NAMALWA (cell line): ENCODE results near the gene MTMR1.

ENCODE experiments used
- DNase-seq: peaks from one replicate; pipeline ENCODE4 v3.0.0-alpha.2; 2015; ENCODE audit warnings: low spot score

MTMR1 gene

DNA sequence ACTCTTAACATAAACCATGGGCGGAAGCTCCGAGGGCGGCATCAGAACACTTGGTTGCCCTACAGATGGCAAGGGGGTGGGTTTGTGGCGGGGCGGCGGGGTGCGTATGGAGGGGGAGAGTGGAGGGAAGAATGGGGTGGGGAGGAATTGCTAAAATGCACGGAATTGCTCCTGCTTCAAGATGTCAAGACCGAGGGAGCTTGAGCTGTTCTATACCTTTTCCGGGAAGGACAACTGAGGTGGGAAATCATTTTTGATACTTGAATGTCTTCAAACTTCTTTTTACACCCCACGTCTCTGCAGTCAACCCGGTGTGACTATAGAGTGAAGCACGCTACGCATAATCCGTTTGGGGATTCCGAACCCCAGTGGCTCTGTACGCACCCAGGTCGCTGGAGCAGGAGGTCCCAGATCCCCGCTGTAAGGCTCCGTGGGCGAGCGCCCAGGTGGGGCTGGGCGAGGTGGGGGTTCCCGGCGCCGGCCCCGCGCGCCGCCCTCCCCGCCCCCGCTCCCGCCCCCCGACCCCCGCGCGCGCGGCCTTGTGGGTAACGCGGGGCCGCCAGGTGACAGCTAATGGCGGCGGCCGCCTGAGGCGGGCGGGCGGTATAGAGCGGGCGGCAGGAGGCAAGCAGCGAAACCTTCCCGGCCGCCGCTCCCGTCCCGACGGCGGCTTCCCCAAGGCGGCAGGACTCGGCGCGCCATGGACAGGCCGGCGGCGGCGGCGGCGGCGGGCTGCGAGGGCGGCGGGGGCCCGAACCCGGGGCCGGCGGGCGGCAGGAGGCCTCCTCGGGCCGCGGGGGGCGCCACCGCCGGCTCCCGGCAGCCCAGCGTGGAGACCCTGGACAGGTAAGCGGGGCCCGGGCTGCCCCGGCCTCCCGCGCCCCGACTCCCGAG is at the start of gene MTMR1:
Gene MTMR1, plus strand, starts transcription at position 566 of the 894 bp plus-strand sequence. Its CDS starts 135 bp downstream, at position 701.
- DNase-seq: peak; percentile 56

DNA sequence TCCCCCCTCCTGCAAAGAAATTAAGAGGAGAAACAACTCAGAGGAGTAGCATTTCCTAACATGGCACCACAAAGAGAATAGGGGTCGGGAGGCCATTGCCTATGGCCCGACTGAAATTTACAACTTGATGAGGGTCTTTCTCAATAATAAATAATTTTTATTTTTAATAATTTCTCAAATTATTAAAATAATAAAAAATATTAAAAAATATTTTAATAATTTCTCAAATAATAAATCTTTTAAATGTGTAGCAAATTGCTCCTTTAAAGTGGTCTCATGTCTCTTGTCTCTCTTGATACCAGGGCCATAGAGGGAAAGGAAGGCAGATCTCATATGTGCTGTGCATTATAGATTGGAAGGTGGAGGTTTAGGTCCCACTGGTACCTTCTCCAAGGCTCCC is 49.2 kb upstream of the MTMR1 start:
- no peak for DNase-seq

GRCh38 chrX:150644422-150644821 is 48.8 kb upstream of the MTMR1 start:
- no peak for DNase-seq

DNA sequence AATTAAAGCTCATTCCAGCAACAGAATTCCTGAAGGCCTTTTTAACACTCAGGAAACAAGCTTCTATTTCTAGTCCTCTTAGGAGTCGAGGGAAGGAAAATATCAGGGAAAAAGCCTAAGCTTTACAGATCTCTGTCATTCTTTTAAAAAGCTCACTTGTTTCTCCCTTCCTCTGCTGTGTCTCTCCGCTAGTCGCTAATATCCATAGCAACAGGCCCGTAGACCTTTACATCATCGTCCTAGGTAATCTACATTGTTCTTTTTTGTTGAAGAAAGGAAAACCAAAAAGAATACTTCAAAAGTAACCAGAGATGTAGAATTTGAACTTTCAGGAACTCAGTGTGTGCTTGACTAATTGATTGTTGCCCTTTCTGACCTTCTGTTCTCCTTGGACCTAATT is 45.9 kb upstream of the MTMR1 start:
- no peak for DNase-seq

- no peak for DNase-seq
Observed at GRCh38 chrX:150648296-150648940, 44.8 kb upstream of the MTMR1 start.

- no peak for DNase-seq
Observed at GRCh38 chrX:150649096-150649870, 43.9 kb upstream of the MTMR1 start.

DNA sequence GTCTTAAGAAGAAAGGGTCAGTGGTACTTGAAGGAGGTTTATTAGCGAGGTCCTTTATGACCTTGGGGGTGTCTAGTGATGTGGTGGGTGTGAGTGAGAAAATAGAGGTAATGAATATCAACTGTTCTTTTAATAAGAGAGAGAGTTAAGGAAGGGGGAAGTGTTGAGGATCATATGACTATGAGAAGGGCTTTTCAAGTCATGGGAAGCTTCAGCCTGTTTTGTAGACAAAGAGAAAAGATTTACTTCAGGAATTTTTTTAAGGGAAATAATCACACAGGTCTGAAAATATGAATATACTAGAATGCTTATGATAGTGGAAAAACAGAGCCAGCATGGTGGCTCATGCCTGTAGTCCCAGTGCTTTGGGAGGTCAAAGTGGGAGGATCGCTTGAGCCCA is 41.3 kb upstream of the MTMR1 start:
- DNase-seq: no peak

- DNase-seq: no peak
Observed at GRCh38 chrX:150655788-150656187, 37.4 kb upstream of the MTMR1 start.

DNA sequence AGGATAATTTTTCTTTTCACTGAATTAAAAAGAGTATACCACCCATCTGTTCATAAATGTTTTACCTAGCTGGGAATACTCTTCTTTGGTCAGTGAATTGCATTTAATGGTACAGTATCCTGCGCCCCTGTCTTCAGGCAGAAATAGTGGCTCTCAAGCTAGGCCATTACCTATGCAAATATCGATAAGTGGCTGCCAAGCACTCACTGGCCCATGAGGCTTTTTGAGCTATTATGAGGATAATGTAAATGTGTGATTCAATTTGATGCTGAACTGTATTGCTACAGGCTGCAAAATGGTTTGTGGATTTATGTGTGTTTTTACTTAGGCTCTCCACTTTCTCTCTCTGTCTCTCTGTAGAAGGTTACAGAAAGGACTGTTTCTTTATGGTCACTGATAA is 30.1 kb upstream of the MTMR1 start:
- no peak for DNase-seq

GRCh38 chrX:150664290-150664689 is 28.9 kb upstream of the MTMR1 start:
- DNase-seq: no peak

GRCh38 chrX:150676221-150676620 is 17.0 kb upstream of the MTMR1 start:
- no peak for DNase-seq

GRCh38 chrX:150680974-150681373 is 12.2 kb upstream of the MTMR1 start:
- DNase-seq: peak; percentile 17

DNA sequence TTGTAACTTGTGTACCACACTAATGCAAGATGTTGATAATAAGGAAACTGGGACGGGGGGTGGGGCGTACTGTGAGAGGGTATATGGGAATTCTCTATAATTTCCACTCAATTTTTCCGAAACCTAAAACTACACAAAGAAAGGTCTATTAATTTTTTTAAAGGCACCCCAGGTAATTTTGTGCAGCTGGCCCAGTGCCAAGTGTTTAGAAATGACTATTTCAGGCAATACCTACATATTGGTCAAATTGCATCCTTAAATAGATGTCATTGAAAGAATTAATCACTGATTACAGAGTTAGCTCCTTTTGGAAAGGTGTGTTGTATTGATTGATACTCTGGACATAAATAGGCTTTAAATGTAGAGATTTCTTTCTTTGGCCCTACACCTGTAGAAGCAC is 10.1 kb upstream of the MTMR1 start:
- no peak for DNase-seq

DNA sequence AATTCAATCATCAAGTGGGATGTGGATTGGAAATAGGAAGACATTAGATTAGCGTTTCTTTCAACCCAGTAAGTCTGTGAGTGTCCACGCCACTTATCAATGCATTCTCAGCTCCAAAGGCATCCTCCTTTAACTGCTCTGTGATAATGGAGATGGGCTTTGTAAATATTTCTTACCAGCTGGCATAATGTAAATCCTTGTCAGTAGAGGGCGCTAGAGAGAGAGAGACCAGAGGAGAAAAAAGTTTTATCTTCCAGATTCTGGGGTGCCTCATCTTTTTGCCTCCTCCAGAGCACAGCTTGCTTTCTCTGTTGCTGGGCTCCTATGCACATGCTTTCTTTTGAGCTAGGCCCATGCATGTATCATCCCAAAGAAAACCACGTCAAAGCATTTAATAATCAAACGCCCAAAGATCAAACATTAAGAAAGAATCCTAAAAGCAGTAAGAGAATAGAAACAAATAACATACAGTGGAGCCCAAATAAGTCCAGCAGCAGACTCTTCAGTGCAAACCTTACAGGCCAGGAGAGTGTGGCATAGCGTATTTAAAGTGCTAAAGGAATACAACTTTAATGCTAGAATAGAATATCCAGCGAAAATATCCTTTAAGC is 9.6 kb upstream of the MTMR1 start:
- DNase-seq: peak; percentile 72

GRCh38 chrX:150688911-150689451 is 4.2 kb upstream of the MTMR1 start:
- DNase-seq: no peak

DNA sequence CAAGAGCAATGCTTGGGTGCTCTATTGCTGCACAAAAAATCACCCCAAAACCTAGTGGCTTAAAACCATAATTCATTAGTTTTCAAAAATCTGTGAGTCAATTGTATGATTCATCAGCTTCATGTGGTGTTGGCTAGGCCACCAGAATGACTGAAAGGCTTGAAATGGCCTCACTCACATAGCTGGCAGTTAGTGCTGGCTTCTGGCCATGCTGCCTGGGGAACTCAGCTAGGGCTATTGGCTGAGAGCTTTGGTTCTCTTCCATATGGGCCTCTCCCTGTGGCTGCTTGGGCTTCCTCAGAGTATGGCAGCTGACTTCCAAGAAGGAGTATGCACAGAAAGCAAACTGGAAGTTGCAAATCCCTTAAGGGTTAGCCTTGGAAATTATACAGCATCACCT is 3.1 kb upstream of the MTMR1 start:
- no peak for DNase-seq

DNA sequence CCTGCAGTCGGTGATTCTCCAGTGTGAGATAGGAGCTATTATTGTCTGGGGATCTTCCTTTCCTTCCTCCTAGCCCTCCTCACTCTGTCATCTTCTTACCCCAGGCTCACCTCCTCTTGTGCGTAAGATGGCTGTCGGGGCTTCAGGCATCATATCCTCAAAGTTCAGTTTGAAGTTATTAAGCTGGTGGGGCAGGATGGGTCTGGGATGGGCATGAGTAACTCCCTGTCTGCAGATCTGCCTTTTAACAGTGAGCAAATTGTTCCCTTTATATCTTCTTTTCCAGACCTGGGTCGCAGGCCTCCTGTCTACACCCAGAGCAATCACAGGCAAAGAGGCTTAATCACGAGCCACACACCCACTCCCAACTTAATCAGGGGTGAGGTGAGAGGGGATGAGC is 900 bp upstream of the MTMR1 start:
- no peak for DNase-seq

DNA sequence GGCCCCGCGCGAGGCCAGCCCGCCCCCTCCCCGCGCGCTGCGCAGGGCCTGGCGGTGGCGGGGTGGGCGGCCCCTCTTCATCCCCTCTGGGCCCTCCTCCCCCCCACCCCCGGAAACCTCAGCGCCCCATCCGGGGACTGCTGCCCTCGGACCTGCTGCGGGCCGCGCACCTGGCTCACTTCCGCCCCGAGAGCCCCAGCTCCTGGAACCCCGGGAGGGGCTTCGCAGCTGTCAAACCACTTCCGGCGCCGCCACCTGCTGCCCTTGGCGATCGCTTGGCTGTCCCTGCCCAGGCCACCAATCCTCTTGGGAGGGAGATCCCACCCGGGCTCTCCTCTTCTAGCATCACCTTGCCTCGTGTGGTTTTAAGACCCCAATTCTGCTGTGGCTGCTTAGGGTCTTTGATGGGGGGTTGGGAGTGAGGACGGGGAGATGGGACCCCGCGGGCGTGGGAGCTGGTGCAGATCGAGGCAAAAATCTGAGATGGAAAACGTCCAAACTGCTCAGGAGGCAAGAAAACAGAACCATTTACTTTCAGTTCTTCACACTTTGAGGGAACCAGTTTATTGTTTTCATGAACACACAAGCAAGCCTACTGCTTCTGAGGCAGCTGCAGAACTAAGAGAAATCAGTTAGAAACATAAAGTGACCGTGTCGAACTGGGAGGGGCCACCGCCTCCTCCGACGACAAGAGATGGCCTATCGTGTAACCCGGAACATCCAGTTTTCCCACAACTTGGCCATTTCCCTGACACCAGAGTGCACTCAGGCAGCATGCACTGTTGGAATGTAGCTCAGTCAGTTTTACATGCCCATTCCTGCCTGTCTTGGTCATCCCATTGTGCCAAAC is 754 bp downstream of the MTMR1 start:
- peak; percentile 86 for DNase-seq

DNA sequence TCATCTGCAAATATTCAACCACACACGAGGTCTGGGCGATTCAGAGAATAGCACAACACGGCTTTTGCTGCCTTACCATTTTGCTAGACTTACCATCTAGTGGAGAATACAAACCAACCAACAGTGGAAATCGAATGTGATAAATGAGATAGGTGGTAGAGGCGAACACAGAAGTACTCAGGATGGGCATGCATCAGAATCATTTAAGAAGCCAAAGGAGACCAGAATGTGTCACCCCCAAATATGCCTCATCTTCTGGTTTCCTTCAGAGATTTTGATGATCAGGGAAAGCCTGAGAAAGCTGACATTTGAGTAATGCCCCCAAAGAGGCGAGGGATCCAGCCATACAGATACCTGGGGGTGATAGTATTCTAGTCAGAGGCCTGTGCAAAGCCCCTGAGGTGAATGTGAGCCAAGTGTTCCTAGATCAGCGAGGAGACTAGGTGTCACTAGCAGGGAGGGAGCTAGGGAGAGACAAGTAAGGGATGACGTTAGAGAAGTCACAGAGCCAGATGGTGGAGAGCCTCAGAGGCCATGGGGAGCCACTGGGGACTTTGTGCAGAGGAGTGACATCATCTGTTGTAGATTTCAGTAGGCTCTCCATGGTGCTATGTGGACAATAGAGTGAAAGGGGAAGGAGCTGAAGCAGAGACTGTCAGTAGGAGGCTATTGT is 1.7 kb downstream of the MTMR1 start:
- DNase-seq: peak; percentile 79

- DNase-seq: peak; percentile 48
Observed at GRCh38 chrX:150696331-150696730, 3.1 kb downstream of the MTMR1 start.
